Epithelial cell of esophagus (primary cell): ENCODE results near the gene MEX3D.

Experiments
- DNase-seq: peaks from one replicate; pipeline ENCODE4 v3.0.0; 2010; ENCODE audit warnings: low read depth
- H3K4me3 ChIP-seq: 2 replicates; pipeline ENCODE4 v1.5.1; 2011; ENCODE audit warnings: mild to moderate bottlenecking, low read length, control low read depth
- TF ChIP-seq, protein P1 (sequence below): IDR thresholded peaks from 2 replicates; pipeline ENCODE4 v1.5.1; 2011; ENCODE audit warnings: low read depth, mild to moderate bottlenecking, low read length, control low read depth, inconsistent platforms; ENCODE audit not compliant: insufficient read depth; ENCODE audit errors: missing control alignments

The MEX3D gene

DNA sequence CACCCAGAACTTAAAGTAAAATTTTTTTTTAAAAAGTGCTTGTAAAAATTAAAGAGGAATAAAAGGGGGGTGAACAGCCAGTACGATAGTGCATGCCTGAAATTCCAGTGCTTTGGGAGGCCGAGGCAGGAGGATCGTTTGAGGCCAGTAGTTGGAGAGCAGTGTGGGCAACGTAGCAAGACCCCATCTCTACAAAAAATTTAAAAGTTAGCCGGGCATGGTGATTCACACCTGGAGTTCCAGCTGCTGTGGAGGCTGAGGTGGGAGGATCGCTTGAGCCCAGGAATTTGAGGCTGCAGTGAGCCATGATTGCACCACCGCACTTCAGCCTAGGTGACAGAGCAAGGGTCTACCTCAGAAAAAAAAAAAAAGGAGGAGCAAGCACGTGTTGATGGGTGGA is 63.1 kb downstream of the MEX3D start:
- H3K4me3 ChIP-seq: no peak overlapping the region
- TF ChIP-seq, protein P1, sequence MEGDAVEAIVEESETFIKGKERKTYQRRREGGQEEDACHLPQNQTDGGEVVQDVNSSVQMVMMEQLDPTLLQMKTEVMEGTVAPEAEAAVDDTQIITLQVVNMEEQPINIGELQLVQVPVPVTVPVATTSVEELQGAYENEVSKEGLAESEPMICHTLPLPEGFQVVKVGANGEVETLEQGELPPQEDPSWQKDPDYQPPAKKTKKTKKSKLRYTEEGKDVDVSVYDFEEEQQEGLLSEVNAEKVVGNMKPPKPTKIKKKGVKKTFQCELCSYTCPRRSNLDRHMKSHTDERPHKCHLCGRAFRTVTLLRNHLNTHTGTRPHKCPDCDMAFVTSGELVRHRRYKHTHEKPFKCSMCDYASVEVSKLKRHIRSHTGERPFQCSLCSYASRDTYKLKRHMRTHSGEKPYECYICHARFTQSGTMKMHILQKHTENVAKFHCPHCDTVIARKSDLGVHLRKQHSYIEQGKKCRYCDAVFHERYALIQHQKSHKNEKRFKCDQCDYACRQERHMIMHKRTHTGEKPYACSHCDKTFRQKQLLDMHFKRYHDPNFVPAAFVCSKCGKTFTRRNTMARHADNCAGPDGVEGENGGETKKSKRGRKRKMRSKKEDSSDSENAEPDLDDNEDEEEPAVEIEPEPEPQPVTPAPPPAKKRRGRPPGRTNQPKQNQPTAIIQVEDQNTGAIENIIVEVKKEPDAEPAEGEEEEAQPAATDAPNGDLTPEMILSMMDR: no peak
- DNase-seq: no peak
